HS-5 (cell line): ENCODE data around the gene BCORL1.

ENCODE experiments used
- DNase-seq: peaks from one replicate; pipeline ENCODE4 v3.0.0-alpha.2; 2012; ENCODE audit warnings: low read depth

The BCORL1 gene

DNA sequence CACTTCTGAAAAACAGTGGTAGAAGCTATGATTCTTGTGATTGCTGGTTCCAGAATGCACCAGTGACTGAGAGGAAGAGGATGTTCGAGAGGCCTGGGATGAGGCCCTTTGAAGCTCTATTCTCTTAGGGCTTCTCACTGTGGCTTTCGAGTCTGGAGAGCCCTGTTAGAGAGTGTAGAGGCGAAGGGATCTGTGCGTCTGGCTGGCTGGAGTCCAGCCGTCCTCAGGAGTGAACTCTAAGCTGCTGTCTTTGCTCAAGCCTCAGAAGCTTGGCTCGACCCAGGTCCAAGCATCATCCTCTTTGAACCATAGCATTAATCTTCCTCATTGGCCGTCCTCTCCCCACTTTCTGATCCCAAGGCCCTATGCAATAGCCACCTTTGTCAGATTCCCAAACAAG, 76.2 kb downstream of the BCORL1 start:
- DNase-seq, result no peak

- peak; percentile 30 for DNase-seq
Measured at GRCh38 chrX:130060122-130061069, 78.0 kb downstream of the BCORL1 start.

- DNase-seq, result no peak
Measured at GRCh38 chrX:130066975-130067615, 84.7 kb downstream of the BCORL1 start.

DNA sequence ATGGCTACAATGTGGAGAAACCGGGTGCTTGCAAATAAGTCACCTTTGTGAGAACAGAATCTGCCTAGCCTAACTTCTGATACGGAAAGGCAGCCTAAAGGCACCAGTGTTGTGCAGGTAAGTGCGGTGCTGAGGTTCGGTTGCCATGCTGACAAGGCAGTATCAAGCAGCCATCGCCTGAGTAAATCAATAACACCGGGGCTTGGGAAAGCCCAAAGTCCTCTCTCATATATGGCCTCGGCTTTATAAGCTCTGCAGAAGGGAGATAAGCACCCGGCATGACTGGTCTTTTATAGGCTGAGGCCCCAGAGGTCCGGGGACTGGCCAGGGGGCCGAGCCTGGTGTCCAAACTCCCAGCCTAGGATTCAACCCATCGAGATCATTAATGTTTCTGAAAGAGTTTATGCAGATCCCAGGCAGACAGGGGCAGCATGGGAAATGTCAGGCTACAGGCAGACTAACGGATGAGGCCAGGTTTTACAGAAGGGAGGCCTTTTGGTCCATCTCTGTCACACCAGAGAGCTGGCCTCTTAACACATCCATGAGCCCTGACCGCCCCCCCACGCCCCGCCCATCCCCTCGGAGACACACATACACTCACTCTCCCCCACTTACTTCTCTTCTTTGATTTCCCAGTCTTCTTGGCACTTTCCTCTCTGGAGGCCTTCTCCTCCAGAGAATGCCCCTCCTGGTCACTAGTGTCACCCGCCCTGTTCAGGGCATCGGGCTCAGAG, 89.3 kb downstream of the BCORL1 start:
- DNase-seq, result no peak

DNA sequence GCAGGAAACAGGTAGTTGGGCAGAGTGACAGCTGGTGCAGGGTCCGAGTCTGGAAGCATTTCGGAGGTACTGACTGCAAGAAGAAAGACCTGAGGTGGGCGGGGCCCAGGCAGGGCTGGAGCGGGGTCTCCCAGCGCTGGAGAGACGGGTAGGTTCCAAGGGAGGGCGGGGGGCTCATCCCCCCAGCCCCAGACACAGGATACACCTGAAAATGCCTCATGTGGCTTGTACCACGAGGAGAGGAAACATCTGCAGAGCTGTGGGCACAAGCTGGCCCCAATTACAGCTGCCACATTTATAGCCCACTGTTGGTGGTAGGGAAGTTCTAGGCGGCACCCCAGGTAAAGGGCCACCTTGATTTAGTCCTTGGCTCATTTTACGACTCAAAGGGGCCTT, 89.9 kb downstream of the BCORL1 start:
- DNase-seq, result no peak

- no peak for DNase-seq
Measured at GRCh38 chrX:130075777-130076176, 93.3 kb downstream of the BCORL1 start.

- DNase-seq, result no peak
Measured at GRCh38 chrX:130079824-130080406, 97.5 kb downstream of the BCORL1 start.

DNA sequence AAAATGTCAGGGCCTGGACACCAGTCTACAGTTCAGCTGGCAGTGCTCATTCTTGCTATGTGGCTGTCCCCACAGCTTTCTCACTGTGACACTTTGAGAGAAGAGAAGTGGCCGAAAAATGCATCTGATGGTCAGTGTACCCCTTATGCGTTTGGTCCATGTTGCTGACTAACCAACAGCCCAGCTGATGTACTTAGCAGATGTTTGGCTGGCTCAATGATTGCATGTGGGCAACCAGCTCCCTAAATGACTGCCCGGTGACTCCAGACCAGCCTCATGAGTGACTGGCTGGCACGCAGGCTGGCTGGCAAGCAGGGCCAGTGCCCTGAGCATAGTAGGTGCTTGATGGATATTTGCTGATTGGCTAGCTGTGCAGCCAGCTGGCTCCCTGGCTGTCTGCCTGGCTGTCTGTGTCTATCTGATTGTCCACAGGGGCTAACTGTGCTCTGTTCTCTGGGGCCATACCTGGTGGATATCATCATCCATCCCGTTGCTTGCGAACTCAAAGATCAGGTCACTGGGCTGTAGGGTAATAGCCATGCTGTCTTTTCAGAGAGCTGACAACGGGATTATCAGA, 98.4 kb downstream of the BCORL1 start:
- DNase-seq, result no peak

DNA sequence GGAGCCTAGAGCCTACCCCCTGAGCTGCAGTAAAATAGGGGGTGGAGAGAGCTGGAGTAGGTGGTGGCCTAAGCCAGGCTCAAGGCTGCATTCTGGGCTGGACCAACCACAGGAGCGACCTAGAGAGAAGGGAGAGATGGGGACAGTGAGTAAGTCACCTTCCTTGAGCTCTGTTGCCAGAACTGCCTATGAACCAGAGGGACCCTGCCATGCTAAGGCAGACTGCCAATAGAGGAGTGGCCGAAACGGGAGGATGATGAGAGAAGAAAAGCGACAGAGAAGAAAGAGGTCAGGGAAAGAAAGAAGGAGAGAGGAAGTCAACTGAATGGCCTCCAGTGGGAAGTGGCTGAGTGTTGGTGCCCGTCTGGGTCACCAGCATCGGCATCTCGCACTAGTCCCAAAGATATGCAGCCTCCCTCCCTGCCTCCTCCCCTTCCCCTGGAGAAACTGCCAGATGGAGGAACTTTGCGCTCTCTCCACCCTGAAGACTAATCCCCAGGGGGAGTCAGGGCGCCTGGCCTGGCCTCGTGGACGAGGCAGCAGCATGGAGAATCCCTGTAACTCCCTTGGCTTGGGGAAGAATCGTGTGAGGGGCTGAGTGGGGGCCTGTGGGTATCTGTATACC, 99.1 kb downstream of the BCORL1 start:
- no peak for DNase-seq

DNA sequence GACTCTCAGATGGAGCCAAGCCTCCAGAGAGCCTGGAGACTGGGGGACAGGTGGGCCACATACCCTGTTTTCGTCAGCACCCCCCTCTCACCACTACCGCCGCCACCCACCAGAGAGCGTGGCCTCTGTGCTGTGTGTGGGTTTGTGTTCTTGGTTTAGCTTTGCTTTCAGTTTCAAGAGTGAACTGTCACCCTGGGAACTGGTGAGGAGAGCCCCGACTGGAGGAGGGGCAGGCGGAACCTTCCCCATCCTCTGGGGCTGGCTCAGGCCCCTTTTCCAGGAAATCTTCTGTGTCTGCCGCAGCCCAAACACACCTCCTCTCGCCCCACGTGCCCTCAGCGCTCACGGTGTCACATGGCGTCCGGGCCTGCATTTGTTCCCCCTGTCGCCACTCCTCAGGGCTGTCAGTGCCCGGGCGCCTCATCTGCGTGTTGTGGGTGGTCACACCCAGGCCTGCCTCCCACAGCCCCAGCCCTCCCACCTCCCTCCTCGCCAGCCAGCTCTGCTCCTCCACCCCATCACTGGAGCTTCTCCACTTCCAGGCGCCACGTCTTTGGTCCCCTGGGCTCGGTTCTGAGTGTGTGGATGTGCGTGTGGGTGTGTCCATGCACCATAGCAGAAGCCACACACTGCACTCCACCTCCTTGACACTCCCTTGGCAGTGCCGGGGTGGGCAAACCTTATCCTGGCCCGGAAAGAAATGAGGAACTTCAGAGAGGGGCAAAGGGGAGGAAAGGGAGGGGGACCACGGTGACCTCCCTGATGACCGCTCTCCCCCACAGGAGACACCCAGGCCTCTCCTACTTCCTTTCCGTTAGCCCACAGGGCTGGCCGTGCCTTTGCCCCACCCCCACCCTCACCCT, 100.0 kb downstream of the BCORL1 start:
- DNase-seq, result no peak

DNA sequence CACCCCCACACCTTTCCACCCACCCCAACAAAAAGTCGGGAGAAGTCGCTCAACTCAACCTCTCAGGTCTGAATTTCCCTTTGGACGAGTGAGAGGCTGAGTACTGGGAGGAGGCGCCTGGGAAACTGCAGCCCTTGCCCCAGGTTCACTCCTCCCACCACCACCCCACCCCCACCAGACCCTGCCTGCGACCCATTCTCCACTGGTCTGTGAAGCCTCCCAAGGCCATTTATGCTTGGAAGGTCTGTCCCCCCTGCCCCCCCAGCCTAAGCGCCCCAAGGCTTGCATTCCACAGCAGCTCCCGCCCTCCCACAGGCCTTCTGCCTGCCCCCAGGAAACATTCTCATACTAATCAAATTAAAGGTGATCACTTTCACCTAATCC, 100.7 kb downstream of the BCORL1 start:
- DNase-seq, result no peak

DNA sequence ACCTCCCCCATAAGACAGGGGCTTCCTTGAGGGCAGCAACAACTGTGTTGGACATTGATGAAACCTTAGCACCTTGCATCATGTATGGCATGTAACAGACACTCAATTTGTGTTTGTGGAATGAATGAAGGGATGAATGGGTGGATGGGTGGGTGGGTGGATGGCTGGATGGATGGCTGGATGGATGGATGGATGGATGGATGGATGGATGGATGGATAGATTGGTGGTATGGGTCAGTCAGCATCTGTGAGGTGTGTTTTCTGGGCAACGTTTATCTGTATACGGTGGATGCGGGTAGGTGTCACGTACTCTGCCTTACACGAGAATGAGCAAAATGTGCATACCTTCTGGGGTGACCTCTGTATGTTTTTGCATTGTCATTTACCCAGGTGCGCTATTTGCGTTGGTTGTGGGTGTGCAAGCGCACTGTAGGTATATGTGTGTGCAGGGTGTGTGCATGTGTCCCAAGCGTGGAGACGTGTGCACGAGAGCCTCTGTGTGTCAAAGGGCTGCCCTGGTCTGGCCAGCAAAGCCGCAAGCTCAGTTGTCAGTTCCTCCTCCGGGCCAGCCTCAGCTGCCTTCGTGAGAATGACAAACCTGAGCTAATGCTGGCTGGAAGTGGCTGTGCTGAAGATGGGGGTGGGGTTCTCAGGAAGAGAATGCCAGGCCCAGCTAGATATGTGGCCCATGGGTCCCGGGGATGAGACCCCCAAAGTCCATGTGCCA, 101.4 kb downstream of the BCORL1 start:
- DNase-seq, result no peak

- no peak for DNase-seq
Measured at GRCh38 chrX:130084631-130085237, 102.3 kb downstream of the BCORL1 start.

GRCh38 chrX:130085551-130086446, 103.4 kb downstream of the BCORL1 start:
- DNase-seq, result no peak

GRCh38 chrX:130086447-130087206, 104.2 kb downstream of the BCORL1 start:
- no peak for DNase-seq

- no peak for DNase-seq
Measured at GRCh38 chrX:130090364-130090763, 107.9 kb downstream of the BCORL1 start.

DNA sequence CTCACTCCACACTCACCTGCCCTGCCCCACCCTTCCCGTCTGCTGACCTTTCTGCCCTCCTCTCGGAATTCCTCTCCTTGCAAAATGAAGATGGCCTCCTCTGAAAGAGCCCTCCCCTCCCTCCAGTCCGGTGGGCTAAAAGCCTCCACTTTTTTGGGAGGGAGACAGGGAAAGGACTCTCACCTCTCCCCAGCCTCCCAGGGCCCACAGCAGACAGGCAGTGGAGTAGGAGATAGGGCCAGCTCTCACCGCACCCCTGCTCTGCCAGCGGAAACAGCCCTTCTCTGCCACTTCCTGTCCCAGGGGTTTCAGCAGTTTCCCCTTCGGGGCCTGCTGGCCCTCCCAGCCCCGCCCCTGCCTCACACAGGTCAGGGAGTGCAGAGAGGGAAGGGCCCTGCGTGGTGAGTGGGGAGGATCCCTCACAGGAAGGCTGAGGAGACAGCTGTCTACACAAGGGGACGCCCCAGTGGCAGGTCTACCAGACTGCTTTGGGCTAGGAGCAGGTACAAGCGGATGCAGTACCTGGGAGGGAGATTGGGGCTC, 109.6 kb downstream of the BCORL1 start:
- DNase-seq, result no peak
